Kidney (tissue), 14 donors: Measurements from ENCODE around the gene SOCS1. TPM values are rescaled to one million over a fixed set of nuclear protein-coding genes. Genes with fewer than 3 reads are reported as not detected.

Experiments
- DNase-seq, 5 donors: peaks; one replicate each; pipeline ENCODE4 v3.0.0-alpha.2; 2013 to 2020
- FAIRE-seq: peaks from 2 replicates; lab custom pipeline; 2012; peaks lifted over from hg19 to GRCh38; lab: Jason Lieb, UNC
- H3K27ac ChIP-seq, 2 donors: one replicate each; pipeline ENCODE4 v1.7.0; 2013; ENCODE audit warnings: low read depth in 2 of 2, low read length in 2 of 2, inconsistent platforms in 1 of 2
- H3K27me3 ChIP-seq: one replicate; pipeline ENCODE4 v1.7.1; 2013; ENCODE audit warnings: low read length, inconsistent platforms; ENCODE audit not compliant: control insufficient read depth, insufficient read depth
- H3K36me3 ChIP-seq, 3 donors: one replicate each; pipeline versions ENCODE4 v1.7.0 to v1.7.1; 2013; ENCODE audit warnings: low read length in 3 of 3, control low read depth in 1 of 3, inconsistent platforms in 1 of 3; ENCODE audit not compliant: insufficient read depth in 3 of 3, control insufficient read depth in 2 of 3
- H3K4me1 ChIP-seq, 3 donors: one replicate each; pipeline versions ENCODE4 v1.7.0 to v1.7.1; 2013; ENCODE audit warnings: low read length in 3 of 3, inconsistent platforms in 1 of 3, low read depth in 1 of 3; ENCODE audit not compliant: control insufficient read depth in 2 of 3, insufficient read depth in 2 of 3
- H3K4me3 ChIP-seq, 3 donors: one replicate each; pipeline versions ENCODE4 v1.7.0 to v1.8.1; 2013; ENCODE audit warnings: low read length in 3 of 3, control low read depth in 1 of 3, inconsistent platforms in 1 of 3
- H3K9ac ChIP-seq, 3 donors: one replicate each; pipeline versions ENCODE4 v1.7.0 to v1.7.1; 2013; ENCODE audit warnings: low read length in 3 of 3, control low read depth in 1 of 3, inconsistent platforms in 1 of 3
- H3K9me3 ChIP-seq, 3 donors: one replicate each; pipeline versions ENCODE4 v1.7.0 to v1.7.1; 2013; ENCODE audit warnings: low read length in 3 of 3, control low read depth in 1 of 3, inconsistent platforms in 1 of 3; ENCODE audit not compliant: control insufficient read depth in 2 of 3, insufficient read depth in 1 of 3
- CTCF ChIP-seq: IDR thresholded peaks from 3 replicates; pipeline ENCODE4 v1.5.1; 2012; ENCODE audit warnings: mild to moderate bottlenecking, moderate library complexity, borderline replicate concordance; ENCODE audit not compliant: insufficient read depth; ENCODE audit errors: extremely low read depth
- intact Hi-C: fragments of 100-400 bp; cut with DNase I; formaldehyde crosslinking; loops from one replicate; pipeline ENCODE4 v1.11.1; 2022
- polyA plus RNA-seq: library from polyadenylated mRNA; stranded (reverse); fragments of 350-450 nt; fragmentation: Illumina TruSeq; extraction: RNeasy Lipid Tissue Mini Kit (QIAGEN cat#74804); gene quantifications from one replicate; pipeline ENCODE4 v1.2.3, GENCODE V29; 2014; ENCODE audit warnings: low read depth, low replicate concordance; ENCODE audit not compliant: insufficient read depth
- total RNA-seq: library from RNA; stranded (reverse); fragmentation: NEBNext Ultra II Directional; extraction: Animal tissue kit (Norgen Biotek cat#: 25700); gene quantifications from one replicate; pipeline ENCODE4 v1.2.1, GENCODE V29; 2021
- donor health status: control.
- donor health status: control.
- donor health status: control.
- donor health status: control.
- donor health status: control.
- donor health status: DM: yes; HTN: yes; CAD: no.
- donor health status: Normal renal cell carcinoma (clear cell type).

SOCS1 gene
- total and polyA plus RNA-seq, 2 donors from 2014 or later: 10.4 to 21.8 TPM

- intact Hi-C loops: no loop called here
- no peak for TF ChIP-seq CTCF
- Histone ChIP-seq H3K9me3 (no peaks in the 10 kb centered on the region), H3K36me3 (no peaks in the 10 kb centered on the region), H3K4me1 (peaks cover 0 to 17% (median 3%) of the 10 kb centered on the region in 3 donors), H3K27ac (peak overlapping the region; percentile 36 to 81), H3K27me3 (no peaks in the 10 kb centered on the region), H3K9ac (peak overlapping the region in 1 of 3 donors; percentile 10), H3K4me3 (peak overlapping the region in 2 of 3 donors; percentile 16 to 23)
- FAIRE-seq: no peak
- peak; percentile 74 to 94 (median 83) for DNase-seq
Observed at GRCh38 chr16:11297492-11298142, 41.6 kb upstream of the SOCS1 start.

- intact Hi-C loops: no loop called here
- peak overlapping the region in 1 of 3 donors; percentile 10 for H3K9ac ChIP-seq
- peak in 4 of 5 donors; percentile 23 to 74 (median 60) for DNase-seq
- FAIRE-seq: no peak
- H3K9me3 ChIP-seq: no peaks in the 10 kb centered on the region
- H3K4me1 ChIP-seq: peaks cover 0 to 17% (median 3%) of the 10 kb centered on the region in 3 donors
- no peaks in the 10 kb centered on the region for H3K27me3 ChIP-seq
- no peak for TF ChIP-seq CTCF
- H3K36me3 ChIP-seq: no peaks in the 10 kb centered on the region
- H3K27ac ChIP-seq: peak overlapping the region; percentile 36 to 81
- H3K4me3 ChIP-seq: peak overlapping the region in 2 of 3 donors; percentile 16 to 23
Observed at GRCh38 chr16:11296706-11297491, 40.9 kb upstream of the SOCS1 start.

- Histone ChIP-seq H3K9ac (no peak overlapping the region), H3K27ac (peak overlapping the region; percentile 65 to 81), H3K4me3 (no peak overlapping the region), H3K9me3 (no peaks in the 10 kb centered on the region), H3K4me1 (peaks cover 0 to 17% (median 8%) of the 10 kb centered on the region in 3 donors), H3K27me3 (no peaks in the 10 kb centered on the region), H3K36me3 (no peaks in the 10 kb centered on the region)
- no peak for FAIRE-seq
- DNase-seq: no peak
- intact Hi-C loops: no loop called here
- no peak for TF ChIP-seq CTCF
Observed at GRCh38 chr16:11296351-11296705, 40.3 kb upstream of the SOCS1 start.
